K562 (cell line): ENCODE results near the gene LAMTOR4. TPM values are rescaled to one million over a fixed set of nuclear protein-coding genes. Genes with fewer than 3 reads are reported as not detected.
A peak's percentile ranks its signal among the peaks of the same experiment; 100 is the strongest.

Source experiments
- AFF1 ChIP-seq, 2 experiments: fragments of 450-650 bp; IDR thresholded peaks; 2 replicates each; pipeline ENCODE4 v1.6.1; 2018; ENCODE audit warnings: mild to moderate bottlenecking in 2 of 2, low read depth in 1 of 2; ENCODE audit not compliant: partially characterized antibody in 2 of 2
- HSF4 ChIP-seq: fragments of 250-450 bp; sonication (Bioruptor Pico); IDR thresholded peaks from 2 replicates; pipeline ENCODE4 v2.1.2; 2022; ENCODE audit warnings: mild to moderate bottlenecking, moderate library complexity, borderline replicate concordance
- KAT7 ChIP-seq: sonication (generic); formaldehyde crosslinking; IDR thresholded peaks from 2 replicates; pipeline ENCODE4 v1.8.0; 2022; ENCODE audit warnings: missing genetic modification reagents, mild to moderate bottlenecking, borderline replicate concordance
- POLR2A ChIP-seq: fragments of 450-650 bp; conservative IDR thresholded peaks from 2 replicates; pipeline ENCODE4 v1.6.1; 2016
- POLR2AphosphoS2 ChIP-seq: IDR thresholded peaks from 2 replicates; pipeline ENCODE4 v1.6.1; 2012; ENCODE audit warnings: low read length, improper control_type of control experiment
- RCOR1 ChIP-seq, 2 experiments: IDR thresholded peaks; 2 replicates each; pipeline ENCODE4 v1.6.1; 2012; ENCODE audit warnings: low read depth in 2 of 2, low read length in 2 of 2, borderline replicate concordance in 1 of 2, improper control_type of control experiment in 1 of 2
- SMARCE1 ChIP-seq: fragments of 450-650 bp; IDR thresholded peaks from 2 replicates; pipeline ENCODE4 v1.7.1; 2016; ENCODE audit warnings: mild to moderate bottlenecking
- TAL1 ChIP-seq: fragments of 450-650 bp; IDR thresholded peaks from 2 replicates; pipeline ENCODE4 v1.6.1; 2016; ENCODE audit warnings: mild to moderate bottlenecking
- TCF3 ChIP-seq: sonication (generic); formaldehyde crosslinking; IDR thresholded peaks from 2 replicates; pipeline ENCODE4 v1.4.0; 2020; ENCODE audit warnings: mild to moderate bottlenecking, missing genetic modification reagents
- TCF7L2 ChIP-seq: fragments of 150-350 bp; IDR thresholded peaks from 2 replicates; pipeline ENCODE4 v1.6.1; 2016; ENCODE audit warnings: low read depth, mild to moderate bottlenecking, low read length, moderate library complexity
- TFAM ChIP-seq: fragments of 250-450 bp; sonication (Bioruptor Pico); conservative IDR thresholded peaks from 2 replicates; pipeline ENCODE4 v1.5.0; 2021; ENCODE audit warnings: mild to moderate bottlenecking, moderate library complexity
- ZFP36 ChIP-seq: fragments of 150-350 bp; IDR thresholded peaks from 2 replicates; pipeline ENCODE4 v1.6.1; 2018; ENCODE audit warnings: low read length, low read depth; ENCODE audit not compliant: partially characterized antibody
- ZFX ChIP-seq: sonication (generic); formaldehyde crosslinking; IDR thresholded peaks from 2 replicates; pipeline ENCODE4 v1.8.0; 2022; ENCODE audit warnings: mild to moderate bottlenecking, missing genetic modification reagents, moderate library complexity
- ZNF24 ChIP-seq: fragments of 450-650 bp; IDR thresholded peaks from 2 replicates; pipeline ENCODE4 v1.6.1; 2016
- ZNF398 ChIP-seq: fragments of 250-450 bp; sonication (Bioruptor Pico); IDR thresholded peaks from 2 replicates; pipeline ENCODE4 v1.8.0; 2021; ENCODE audit warnings: moderate library complexity, mild to moderate bottlenecking, inconsistent platforms
- ZNF431 ChIP-seq: sonication (generic); formaldehyde crosslinking; IDR thresholded peaks from 2 replicates; pipeline ENCODE4 v1.8.0; 2022; ENCODE audit warnings: mild to moderate bottlenecking, missing genetic modification reagents
- ZNF551 ChIP-seq: fragments of 250-450 bp; sonication (Bioruptor Pico); IDR thresholded peaks from 2 replicates; pipeline ENCODE4 v1.5.0; 2021; ENCODE audit warnings: mild to moderate bottlenecking, moderate library complexity
- ZNF609 ChIP-seq: sonication (generic); formaldehyde crosslinking; IDR thresholded peaks from 2 replicates; pipeline ENCODE4 v1.8.1; 2023; ENCODE audit warnings: missing genetic modification reagents, mild to moderate bottlenecking, borderline replicate concordance
- ZNF695 ChIP-seq: fragments of 450-650 bp; formaldehyde crosslinking; IDR thresholded peaks from 2 replicates; pipeline ENCODE4 v1.4.0; 2020; ENCODE audit warnings: mild to moderate bottlenecking, moderate library complexity
- ZNF717 ChIP-seq: fragments of 250-450 bp; sonication (Bioruptor Pico); IDR thresholded peaks from 2 replicates; pipeline ENCODE4 v1.5.0; 2021
- ZSCAN29 ChIP-seq: fragments of 450-650 bp; IDR thresholded peaks from 2 replicates; pipeline ENCODE4 v1.6.1; 2017
- polyA plus RNA-seq, 8 experiments: library from polyadenylated mRNA; depleted of rRNA in 4 of 8; stranded (reverse) in 5 of 8; unstranded in 3 of 8; fragments of >200 nt; fragmentation: Nextera tagmentation in 2 of 8; fragmentation: Illumina TruSeq in 1 of 8; extraction: Ambion mirVana in 2 of 8; extraction: Trizol in 1 of 8; gene quantifications; 2 replicates each; pipeline versions ENCODE4 v1.2.1 to v1.2.3, GENCODE V29; 2011 to 2014; ENCODE audit warnings: inconsistent platforms in 1 of 8, missing spikeins in 1 of 8
- total RNA-seq, 7 experiments: library from RNA; depleted of rRNA in 6 of 7; stranded (reverse); fragments of >200 nt in 6 of 7; fragmentation: Illumina TruSeq in 2 of 7; extraction: Trizol in 2 of 7; gene quantifications; 2 replicates each; pipeline versions ENCODE4 v1.2.1 to v1.2.3, GENCODE V29; 2011 to 2021; ENCODE audit warnings: low replicate concordance in 1 of 7

LAMTOR4 gene
- total and polyA plus RNA-seq, 9 of the 15 experiments (the other 6 are each of a cell fraction or from before 2014, with no cell fraction given) = 79.6 to 314 (median 195) TPM

GRCh38 chr7:100132697-100133151 is 16.0 kb upstream of the LAMTOR4 start (continued):
- no peak for TF ChIP-seq TAL1
- peak; percentile 10; the same call in 1 of the 2 replicates for TF ChIP-seq TCF3
- no peak for TF ChIP-seq ZNF431 (CRISPR knock-in tag)
- TF ChIP-seq ZSCAN29 = no peak
- no peak for TF ChIP-seq HSF4 (CRISPR knock-in tag)
- TF ChIP-seq TFAM = no peak
- TF ChIP-seq ZNF398 (CRISPR knock-in tag) = no peak
- TF ChIP-seq ZNF717 = no peak
- no peak for TF ChIP-seq ZNF695
- TF ChIP-seq ZNF24 = peak; percentile 16; the same call in 1 of the 2 replicates
- peak; percentile 31 to 67 for TF ChIP-seq AFF1 (IDR thresholded peaks at IDR 0.05; ENCODE audit: low read depth in 1 of 2, partially characterized antibody in 2 of 2)
- no peak for TF ChIP-seq POLR2A
- TF ChIP-seq ZNF609 (CRISPR knock-in tag) = no peak
- no peak for TF ChIP-seq TCF7L2
- TF ChIP-seq ZFX (CRISPR knock-in tag) = no peak
- 0 out of 4 replicates have a peak, but pooled peaks of 1 of the 2 experiments have one; percentile 36 for TF ChIP-seq RCOR1 (IDR thresholded peaks at IDR 0.05; ENCODE audit: borderline replicate concordance in 1 of 2, low read depth in 2 of 2, low read length in 2 of 2)
- no peak for TF ChIP-seq POLR2AphosphoS2
- TF ChIP-seq ZNF551 = no peak
- TF ChIP-seq KAT7 = 0 out of 2 replicates have a peak, but pooled peaks have one; percentile 53
- TF ChIP-seq ZFP36 = peak; percentile 7
- no peak for TF ChIP-seq SMARCE1
